ENCODE data around the gene ZNF605.

GRCh38 chr12:132953771-132954170 is 2.3 kb downstream of the ZNF605 start:
- no peak for TF ChIP-seq CTCF (conservative IDR thresholded peaks at IDR 0.05)
- TF ChIP-seq ZFX (IDR thresholded peaks at IDR 0.05) = no peak

Measured in C4-2B (cell line).